ENCODE data around the gene ADISSP. TPM values are rescaled to one million over a fixed set of nuclear protein-coding genes. Genes with fewer than 3 reads are reported as not detected.

Gene ADISSP
- total RNA-seq, 1 experiment from 2014 or later: 99.4 TPM

GRCh38 chr20:3802524-3803239 lies 35.1 kb upstream of the ADISSP start:
- RAD21 ChIA-PET (ENCODE audit: low non-redundant PET in 1 of 2, low total read pairs in 2 of 2, uncharacterized antibody in 2 of 2, unreplicated experiment in 2 of 2): no interaction called here
- Histone ChIP-seq H3K4me1 (ENCODE audit: control insufficient read depth in 1 of 2, insufficient read depth in 2 of 2, low read length in 2 of 2) (peaks cover 55 to 84% of the 10 kb centered on the region in 2 experiments), H3K9me3 (ENCODE audit: control insufficient read depth in 1 of 2, insufficient read depth in 1 of 2, low read depth in 1 of 2, low read length in 2 of 2) (no peaks in the 10 kb centered on the region), H4K20me1 (ENCODE audit: insufficient read depth) (no peaks in the 10 kb centered on the region), H3K9me2 (ENCODE audit: insufficient read depth) (no peaks in the 10 kb centered on the region), H3K27me3 (ENCODE audit: insufficient read depth, low read length) (no peaks in the 10 kb centered on the region), H3K79me2 (ENCODE audit: insufficient read depth, low read length) (peaks cover 54% of the 10 kb centered on the region), H3K9ac (ENCODE audit: low read length) (no peak overlapping the region), H3K27ac (ENCODE audit: low read depth, low read length) (peak overlapping the region; percentile 18; the same call in 1 of the 2 replicates), H2AFZ (ENCODE audit: low read depth, low read length, poor library complexity, severe bottlenecking) (no peak overlapping the region), H3K4me3 (replicated peaks in 1 of 2; ENCODE audit: low read depth in 1 of 2, low read length in 2 of 2) (no peak overlapping the region), H3K36me3 (ENCODE audit: control insufficient read depth in 1 of 2, insufficient read depth in 2 of 2, low read length in 2 of 2) (peaks cover 34 to 74% of the 10 kb centered on the region in 2 experiments), H3K4me2 (ENCODE audit: low read length) (no peak overlapping the region)
- TF ChIP-seq POLR2A (IDR thresholded peaks at IDR 0.05; ENCODE audit: borderline replicate concordance, extremely low read depth, insufficient read depth, insufficient read length) (no peak), CTCF (IDR thresholded peaks at IDR 0.05 in 2 of 3, conservative IDR thresholded peaks at IDR 0.05 in 1 of 3; ENCODE audit: borderline replicate concordance in 1 of 3, insufficient read depth in 1 of 3, low read depth in 2 of 3, low read length in 2 of 3) (no peak), MAX (IDR thresholded peaks at IDR 0.05) (no peak), CBX3 (IDR thresholded peaks at IDR 0.05; ENCODE audit: low read depth) (no peak), FOSL1 (IDR thresholded peaks at IDR 0.05; ENCODE audit: low read depth) (no peak), SP1 (IDR thresholded peaks at IDR 0.05; ENCODE audit: low read depth) (no peak), YY1 (IDR thresholded peaks at IDR 0.05; ENCODE audit: extremely low read depth, insufficient replicate concordance, low read depth, low read length) (no peak), SIN3A (IDR thresholded peaks at IDR 0.05; ENCODE audit: low read depth) (no peak), ZFX (IDR thresholded peaks at IDR 0.05) (no peak), TCF7L2 (IDR thresholded peaks at IDR 0.05; ENCODE audit: borderline replicate concordance, extremely low read depth, insufficient read depth, insufficient read length) (no peak), EZH2phosphoT487 (IDR thresholded peaks at IDR 0.05; ENCODE audit: borderline replicate concordance) (no peak), ELF1 (IDR thresholded peaks at IDR 0.05; ENCODE audit: borderline replicate concordance, low read depth) (no peak), REST (IDR thresholded peaks at IDR 0.05; ENCODE audit: low read depth) (no peak), ZBTB33 (IDR thresholded peaks at IDR 0.05; ENCODE audit: extremely low read depth, insufficient replicate concordance, low read length) (no peak), EZH2 (IDR thresholded peaks at IDR 0.05) (no peak), POLR2AphosphoS5 (IDR thresholded peaks at IDR 0.05; ENCODE audit: low read depth, low read length) (no peak), EGR1 (IDR thresholded peaks at IDR 0.05; ENCODE audit: low read depth) (no peak), ZNF274 (IDR thresholded peaks at IDR 0.05; ENCODE audit: low read depth, low read length) (no peak)
- CTCF ChIA-PET: no interaction called here
- intact Hi-C loops (cut with micrococcal nuclease): no loop called here
- no peak for ATAC-seq
- no peak for DNase-seq (ENCODE audit: low read depth, low spot score)
- BruUV-seq (replicated peaks): no TSS peak
- POLR2A ChIA-PET: no interaction called here

Measured in HCT116 (cell line).